Kasumi-1 (cell line): Measurements from ENCODE around the gene JTB.
"Not testable (repeated sequence)": the region's sequence is repeated elsewhere in the genome, so short reads cannot be mapped to it uniquely, and the experiment has no call there.

Experiments
- DNase-seq, 2 experiments: peaks; one replicate each; lab custom pipeline; 2025; lab: John Stamatoyannopoulos, UW

JTB gene

DNA sequence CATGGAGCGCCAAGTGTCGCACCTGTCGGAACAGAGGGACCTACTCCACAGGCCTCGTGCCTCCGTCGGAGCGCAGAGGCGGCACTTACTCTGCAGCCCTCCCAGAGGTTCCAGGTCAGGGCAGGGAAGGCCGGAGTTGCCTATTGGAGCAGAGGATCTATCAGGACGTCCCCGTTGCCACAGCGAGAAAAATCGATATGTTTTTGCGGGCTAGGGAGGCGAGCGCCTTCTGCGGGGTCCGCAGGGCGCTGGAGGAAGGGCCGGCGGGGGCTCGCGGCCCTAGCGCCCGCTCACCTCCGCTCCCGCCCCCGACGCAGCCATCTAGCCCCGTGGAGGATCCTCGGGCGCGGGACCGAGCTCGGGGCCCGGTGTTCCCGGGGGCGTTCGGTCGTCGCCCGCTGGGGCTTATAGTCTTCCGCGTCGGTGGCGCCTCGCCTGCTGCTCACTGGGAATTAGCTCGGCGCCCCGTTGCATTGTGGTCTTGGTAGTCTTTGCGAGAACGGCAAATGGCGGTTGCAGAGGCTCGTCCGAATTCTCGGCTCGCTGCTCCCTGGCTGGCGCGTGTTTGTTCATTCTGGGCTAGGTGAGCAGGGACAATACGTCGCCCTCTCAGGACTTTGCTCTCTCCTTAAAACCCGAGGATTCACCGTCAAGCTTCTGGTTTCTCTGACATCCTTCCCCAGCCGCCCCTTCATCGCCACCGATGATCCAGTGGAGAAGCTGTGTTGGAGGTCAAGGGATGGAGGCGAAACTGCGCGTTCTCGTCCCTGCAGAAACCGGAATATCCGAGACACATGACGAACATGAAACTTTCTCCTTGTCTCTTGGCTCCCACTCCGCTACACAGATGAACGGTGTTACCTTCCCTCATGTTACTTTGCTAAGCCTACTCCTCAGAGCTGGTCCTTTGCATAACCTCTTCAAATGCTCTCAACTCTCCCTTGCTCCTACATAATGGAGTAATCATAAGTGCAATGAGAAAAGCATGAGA lies at the start of gene JTB:
JTB (minus strand) TSS at position 425 of the 991 bp plus-strand sequence; CDS start at position 3, 422 bp downstream.
- DNase-seq: peak; percentile 90 to 91

DNA sequence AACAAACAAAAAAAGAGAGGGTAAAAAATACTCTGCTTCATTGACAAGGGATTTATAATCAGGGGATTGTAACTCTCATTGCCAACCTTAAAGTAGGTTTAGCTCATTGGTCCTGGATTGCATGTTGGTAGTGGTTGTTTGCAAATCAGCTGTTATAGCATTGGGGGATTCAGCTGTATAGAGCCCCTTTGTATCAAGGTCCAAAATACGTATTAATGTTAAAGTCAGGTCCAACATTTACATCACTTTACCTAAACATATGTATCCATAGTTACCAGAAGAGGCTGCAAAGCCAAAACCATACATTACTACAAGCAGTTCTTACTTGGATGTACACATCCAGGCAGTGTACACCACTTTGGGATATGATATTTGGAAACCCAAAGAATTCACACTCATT lies 42.5 kb upstream of the JTB start:
- no peak for DNase-seq

DNA sequence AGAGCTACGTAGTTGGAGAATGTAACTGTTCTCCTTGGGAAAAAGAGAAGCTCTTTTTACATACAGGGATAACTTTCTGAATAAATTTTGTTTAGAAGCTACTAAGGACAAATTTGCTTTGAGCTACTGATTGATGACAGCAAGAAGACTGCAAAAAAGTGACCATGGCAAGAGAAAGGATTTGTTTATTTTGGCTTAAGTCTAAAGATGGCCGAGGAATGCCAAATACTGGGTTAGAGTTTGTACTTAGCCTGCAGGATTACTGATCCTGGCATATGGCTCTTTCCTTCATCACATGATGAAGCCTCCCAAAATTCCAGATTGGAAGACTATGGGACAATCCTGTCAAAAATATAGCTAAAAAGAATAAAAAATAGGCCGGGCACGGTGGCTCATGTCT lies 41.8 kb upstream of the JTB start:
- no peak for DNase-seq

DNA sequence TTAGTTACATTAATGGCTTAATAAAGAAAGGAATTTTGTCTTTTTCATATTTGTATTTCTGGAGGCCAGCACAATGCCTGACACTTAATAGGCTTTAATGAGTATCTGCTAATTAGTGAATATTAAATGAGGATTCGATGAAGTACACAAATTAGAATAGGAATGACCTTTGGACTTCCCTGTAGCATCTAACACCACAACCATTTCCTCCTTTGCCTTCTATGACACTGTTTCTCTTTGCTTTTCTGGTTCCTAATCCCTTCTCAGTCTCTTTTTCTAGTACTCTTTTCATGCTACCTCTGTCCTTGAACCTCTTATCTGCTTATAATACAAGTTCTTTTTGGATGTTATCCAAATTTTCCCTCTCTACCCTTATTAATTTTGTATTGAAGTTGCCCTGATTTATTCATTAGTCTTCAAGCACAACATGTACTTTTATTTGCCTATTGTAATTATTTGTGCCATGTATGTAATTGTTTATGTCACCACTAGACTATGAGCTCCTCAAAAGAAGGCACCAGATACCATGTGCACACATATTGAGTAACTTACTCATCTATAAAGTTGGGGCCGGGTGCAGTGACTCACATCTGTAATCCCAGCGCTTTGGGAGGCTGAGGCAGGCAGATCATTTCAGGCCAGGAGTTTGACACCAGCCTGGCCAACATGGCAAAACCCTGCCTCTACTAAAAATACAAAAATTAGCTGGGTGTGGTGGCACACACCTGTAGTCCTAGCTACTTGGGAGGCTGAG lies 36.9 kb upstream of the JTB start:
- DNase-seq: no peak

DNA sequence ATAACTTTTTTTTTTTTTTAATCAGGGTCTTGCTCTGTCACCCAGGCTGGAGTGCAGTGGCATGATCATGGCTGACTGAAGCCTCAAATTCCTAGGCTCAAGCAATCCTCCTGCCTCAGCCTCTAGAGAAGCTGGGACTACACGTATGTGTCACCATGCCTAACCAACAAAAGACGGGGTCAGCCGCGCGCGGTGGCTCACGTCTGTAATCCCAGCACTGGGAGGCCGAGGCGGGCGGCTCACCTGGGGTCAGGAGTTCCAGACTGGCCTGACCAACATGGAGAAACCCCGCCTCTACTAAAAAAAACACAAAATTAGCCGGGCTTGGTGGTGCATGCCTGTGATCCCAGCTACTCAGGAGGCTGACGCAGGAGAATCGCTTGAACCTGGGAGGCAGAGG lies 35.1 kb upstream of the JTB start:
- not testable (repeated sequence) for DNase-seq

DNA sequence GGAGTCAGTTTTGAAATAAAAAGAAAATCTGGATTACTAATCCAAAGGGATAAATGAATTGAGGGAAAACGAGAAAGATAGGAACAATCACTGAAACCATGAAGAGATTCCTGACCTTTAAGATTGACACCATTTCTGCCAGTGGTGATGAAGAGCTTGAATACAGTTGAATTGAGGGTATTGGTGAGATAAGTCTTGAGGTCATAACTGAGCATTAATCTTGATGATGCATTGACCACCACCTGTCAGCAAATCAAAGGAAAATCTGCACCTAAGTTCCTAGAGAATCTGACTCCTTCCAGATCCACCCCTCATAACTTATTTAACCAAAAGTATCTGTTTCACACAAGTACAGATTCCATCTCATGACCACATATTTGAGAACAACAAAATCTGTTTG lies 34.7 kb upstream of the JTB start:
- DNase-seq: no peak

DNA sequence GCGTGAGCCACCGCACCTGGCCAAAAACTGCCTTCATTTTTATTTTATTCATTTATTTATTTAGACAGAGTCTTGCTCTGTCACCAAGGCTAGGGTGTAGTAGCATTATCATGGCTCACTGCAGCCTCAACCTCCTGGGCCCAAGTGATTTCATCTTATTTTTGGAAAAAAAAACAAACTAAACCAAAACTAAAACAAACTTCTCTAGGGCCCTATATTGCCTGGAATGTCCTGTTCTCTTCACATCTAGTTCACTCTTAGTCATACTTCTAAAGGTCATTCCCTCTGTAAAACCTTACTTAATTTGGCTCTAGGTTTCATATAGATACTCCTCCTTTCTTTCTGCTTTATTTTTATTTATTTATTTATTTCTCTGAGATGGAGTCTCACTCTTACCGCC lies 28.7 kb upstream of the JTB start:
- DNase-seq: no peak

DNA sequence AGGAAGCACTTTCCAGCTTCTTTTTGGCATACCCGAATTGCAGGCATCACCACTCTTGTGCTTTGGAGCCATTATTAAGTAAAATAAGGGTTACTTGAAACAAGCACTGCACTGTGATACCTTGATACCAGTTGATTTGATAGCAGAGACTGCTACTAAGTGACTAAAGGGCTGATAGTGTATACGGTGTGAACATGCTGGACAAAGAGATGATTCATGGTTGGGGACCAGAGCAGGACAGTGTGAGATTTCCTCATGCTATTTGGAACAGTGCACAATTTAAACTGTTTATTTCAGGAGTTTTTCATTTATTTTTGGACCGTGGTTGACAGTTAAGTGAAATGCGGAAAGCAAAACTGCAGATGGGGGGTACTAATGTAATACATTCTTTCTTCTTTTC lies 22.9 kb upstream of the JTB start:
- no peak for DNase-seq

DNA sequence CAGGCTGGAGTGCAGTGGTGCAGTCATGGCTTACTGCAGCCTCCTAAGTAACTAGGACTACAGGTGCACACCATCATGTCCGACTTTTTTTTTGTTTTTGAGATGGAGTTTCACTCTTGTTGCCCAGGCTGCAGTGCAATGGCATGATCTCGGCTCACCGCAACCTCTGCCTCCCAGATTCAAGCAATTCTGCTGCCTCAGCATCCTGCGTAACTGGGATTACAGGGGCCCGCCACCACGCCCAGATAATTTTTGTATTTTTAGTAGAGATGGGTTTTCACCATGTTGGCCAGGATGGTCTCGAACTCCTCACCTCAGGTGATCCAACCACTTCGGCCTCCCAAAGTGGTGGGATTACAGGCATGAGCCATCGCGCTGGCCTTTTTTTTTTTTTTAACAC lies 19.4 kb upstream of the JTB start:
- DNase-seq: not testable (repeated sequence)

DNA sequence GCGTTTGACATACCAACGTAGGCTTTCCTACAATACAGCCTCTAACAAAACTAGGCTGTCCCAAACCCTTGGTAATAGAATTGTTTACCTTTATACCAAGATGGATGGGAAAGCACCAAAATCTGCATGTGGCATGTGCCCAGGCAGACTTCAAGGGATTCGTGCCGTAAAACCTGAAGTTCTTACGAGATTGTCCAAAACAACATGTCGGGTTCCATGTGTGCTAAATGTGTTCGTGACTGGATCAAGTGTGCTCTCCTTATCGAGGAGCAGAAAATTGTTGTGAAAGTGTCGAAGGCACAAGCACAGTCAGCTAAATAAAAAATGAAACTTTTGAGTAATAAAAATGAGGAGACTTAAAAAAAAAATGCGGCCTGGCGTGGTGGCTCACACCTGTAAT lies 18.2 kb upstream of the JTB start:
- no peak for DNase-seq

DNA sequence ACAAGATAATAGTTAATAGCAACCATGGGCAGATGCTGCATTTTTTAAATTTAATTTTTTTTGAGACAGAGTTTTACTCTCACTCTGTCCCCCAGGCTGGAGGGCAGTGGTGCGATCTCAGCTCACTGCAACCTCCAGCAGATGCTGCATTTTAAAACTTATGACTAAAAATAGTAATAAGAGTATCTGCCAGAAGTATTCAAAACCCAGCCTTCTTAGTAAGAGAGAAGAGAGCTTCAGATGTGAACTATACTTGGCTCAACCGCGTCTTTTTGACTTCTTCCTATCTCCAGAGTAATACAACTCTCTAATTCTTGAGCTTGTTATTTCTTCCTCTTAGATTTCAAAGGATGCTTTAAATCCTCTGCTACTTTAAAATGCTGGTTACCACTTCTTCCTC lies 17.7 kb upstream of the JTB start:
- DNase-seq: no peak

DNA sequence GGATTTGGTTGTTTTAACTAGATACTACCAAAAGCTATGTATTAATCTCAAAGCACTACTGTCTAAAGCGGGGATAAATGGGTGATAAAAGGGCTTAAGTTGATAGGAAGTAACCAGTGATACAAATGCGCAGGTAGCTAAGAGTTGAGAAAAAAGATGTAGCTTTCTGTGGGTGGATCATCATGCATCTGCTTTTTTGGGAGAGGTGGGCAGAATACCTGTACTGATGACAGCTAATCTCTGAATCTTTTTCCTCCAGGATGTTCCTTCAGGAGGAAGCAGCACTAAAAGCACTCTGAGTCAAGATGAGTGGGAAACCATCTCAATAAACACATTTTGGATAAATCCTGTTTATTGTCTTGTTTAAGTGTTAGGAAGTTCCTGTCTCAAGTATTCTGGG lies 14.3 kb upstream of the JTB start:
- DNase-seq: no peak

DNA sequence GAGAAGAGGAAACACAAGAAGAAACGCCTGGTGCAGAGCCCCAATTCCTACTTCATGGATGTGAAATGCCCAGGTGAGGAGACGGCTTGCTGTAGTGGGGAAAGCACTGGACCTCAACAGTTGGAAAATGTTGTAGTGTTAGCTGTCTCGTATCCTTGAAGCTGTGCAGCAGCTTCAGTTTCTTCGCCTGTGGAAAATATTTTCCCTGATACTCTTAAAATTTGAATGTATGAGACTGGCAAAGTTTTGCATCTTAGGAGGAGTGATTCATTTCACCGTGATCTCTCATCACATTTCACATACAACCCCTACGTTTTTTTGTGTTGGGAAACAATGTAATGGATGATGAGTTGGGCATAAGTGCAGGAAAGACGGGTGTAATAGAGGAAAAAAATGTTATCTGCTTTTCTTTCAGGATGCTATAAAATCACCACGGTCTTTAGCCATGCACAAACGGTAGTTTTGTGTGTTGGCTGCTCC lies 13.7 kb upstream of the JTB start:
- no peak for DNase-seq

DNA sequence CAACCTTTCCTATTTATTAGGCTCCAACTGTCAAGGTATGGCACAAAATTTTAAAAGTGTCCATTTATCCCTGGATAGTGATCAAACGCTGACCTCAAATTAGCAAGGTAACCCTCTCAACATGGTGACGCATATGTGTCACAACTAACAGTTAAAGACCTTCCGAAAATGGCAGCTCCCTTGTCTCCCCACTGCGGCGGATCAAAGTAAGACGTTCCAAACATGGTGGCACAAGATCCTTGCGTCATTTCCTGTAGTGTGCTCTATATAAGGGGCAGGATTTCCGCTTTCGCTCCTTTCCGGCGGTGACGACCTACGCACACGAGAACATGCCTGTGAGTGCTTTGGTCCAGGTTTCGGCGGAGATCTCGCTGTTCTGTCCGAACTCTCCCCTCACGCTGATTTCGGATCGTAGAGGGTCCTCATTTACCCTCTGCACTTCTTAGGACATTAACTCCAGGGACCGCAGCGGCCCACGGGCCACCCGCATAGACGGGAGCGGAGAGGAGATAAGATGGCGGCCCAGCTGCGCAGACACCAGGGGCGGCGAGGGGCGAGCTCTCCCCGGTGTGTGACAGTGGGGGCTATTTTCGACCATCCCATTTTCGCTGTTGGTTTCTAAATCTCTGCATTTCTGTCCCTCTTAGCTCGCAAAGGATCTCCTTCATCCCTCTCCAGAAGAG lies 13.1 kb upstream of the JTB start, which contains the start of gene RPS27:
RPS27 (plus strand) TSS at position 295 of the 683 bp plus-strand sequence; CDS start at position 330, 35 bp downstream.
- DNase-seq: peak; percentile 98 to 99

DNA sequence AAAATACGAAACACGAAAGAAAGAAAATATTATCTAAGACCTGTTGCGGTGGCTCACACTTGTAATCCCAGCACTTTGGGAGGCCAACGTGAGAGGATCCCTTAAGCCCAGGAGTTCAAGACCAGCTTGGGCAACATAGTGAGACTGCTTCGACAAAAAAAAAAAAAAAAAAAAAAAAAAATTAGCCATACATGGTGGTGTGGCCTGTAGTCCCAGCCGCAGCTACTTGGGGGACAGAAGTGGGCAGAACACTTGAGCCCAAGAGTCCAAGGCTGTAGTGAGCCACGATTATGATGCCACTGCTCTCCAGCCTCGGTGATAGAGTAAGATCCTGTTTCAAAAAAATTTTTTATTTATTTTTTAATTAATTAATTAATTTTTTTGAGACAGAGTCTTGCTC lies 10.1 kb upstream of the JTB start:
- DNase-seq: no peak

DNA sequence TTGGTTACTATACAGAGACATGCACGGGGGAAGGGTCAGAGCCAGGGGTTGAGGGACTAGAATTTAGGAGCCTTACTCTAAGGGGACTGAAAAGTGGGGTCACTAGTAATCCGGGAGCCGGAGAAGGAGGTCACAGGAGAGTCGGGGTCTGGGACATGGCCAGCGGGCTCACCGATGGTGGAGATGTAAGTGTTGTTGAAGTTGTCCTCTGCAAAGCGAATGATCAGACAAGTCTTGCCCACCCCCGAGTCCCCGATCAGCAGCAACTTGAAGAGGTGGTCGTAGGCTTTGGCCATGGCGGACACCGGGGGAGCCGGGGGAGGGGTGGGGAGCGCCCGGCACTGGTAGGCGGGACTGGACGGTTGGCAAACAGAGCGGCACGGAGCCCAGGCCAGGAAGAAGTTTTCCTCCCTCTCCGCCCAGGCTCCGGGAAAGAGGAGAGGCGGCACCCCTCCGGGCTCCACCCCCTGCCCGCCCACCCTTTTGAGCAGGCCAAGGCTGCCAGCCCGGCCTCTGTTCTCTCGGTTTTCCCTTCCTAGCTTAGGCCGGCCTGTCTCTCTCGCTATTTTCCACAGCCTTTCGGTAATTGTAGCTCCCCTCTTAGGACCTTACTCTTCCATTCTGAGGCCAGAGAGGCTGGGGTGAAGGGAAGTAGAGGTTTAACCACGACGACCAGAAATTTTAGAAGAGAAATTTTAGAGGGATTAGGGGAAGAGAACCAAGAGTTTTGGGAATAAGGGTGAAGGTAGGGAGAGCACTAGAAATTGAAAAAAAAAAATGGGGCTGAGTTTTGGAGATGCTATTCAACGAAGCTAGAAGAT lies 8.7 kb upstream of the JTB start, which contains the start of gene RAB13:
RAB13 (minus strand) TSS at position 399 of the 821 bp plus-strand sequence; CDS start at position 296, 103 bp downstream.
- no peak for DNase-seq

DNA sequence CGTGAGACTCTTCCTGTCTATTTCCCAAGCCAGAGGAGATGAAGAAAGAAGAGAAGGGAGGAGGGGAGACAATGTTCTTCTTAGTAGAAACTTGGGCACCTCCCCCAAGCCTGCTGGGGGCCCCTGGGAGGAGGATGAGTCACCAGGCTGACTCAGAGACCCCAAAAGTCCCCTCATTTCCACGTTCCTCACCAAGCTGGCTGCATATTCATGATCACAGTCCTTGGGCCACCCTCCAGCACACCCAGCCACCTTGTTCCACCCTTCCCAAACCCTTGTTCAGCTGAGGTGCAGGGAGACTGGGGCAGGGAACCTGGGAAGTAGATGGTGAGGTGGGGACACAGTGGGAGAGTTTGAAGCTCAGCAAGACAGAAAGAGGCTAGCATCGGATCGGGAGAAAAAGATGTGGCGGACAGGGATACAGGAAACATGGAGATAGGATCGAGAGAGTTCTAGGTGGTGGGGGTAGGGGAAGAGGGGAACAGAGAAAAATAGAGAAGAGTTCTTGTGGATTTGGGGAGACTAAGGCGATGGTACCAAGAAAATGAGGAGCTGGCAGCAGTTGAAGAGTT lies 8.0 kb upstream of the JTB start:
- DNase-seq: peak in 1 of 2 experiments; percentile 19

DNA sequence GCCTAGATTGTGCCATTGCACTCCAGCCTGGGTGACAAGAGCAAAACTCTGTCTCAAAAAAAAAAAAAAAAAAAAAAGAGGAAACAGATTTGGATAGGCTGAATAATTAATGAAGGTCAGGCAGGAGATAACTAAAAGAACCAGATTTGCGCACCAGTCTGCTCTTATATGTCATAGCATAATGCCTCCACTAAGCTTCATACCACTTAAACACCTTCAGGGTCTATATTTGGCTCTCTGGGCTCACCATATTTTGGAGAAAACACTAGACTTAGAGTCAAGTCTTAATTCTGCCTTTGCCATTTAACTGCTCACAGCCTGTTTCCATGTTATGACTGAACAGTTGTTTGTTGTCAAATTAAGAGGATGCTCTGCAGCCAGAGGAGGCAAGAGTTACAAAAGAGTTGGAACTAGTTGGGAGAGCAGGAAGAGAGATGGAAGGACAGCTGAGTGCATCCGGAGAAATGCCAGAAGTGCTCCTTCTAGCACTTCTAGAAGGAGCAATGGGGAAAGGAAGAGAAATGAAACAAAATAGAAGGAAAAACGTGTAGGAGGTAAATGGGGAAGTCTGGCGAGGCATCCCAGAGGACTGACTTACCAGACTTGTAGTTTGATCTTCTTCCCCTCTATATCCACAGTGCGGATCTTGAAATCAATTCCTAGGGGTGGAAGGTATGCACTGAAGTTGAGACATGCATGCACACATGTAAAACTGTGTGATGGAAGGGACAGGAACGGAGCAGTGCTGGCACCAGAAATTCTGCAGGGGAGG lies 6.8 kb upstream of the JTB start:
- DNase-seq: no peak

DNA sequence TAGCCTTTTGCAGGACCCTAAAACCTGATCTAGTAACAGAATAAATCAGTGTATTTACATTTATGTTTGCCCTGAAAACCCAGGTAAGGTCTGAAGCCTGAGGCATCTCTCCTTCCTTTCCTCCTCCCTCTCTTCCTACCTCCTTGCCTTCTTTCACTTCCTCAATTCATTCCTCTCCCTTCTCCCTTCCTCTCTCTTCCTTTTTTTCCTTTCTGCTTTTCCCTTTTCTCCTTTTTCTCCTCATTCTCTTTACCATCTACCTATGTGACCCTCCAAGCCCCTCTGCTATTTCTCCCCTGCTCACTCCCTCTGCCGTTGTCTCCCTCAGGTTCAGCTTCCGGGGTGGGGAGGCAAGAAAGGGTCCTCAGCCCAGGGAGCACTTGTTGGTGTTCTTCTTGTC lies 4.3 kb upstream of the JTB start:
- DNase-seq: not testable (repeated sequence)

DNA sequence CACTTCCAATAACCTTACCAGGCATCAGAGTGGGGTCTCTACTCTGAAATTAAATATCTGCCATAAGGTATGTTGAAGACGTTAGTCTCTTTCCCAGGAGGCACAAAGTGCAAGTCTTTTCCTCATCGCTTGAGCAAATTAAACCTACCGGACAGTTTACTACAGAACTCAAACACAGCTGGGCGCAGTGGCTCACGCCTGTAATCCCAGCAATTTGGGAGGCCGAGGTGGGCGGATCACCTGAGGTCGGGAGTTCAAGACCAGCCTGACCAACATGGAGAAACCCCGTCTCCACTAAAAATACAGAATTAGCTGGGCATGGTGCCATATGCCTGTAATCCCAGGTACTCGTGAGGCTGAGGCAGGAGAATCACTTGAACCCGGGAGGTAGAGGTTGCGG lies 1.6 kb upstream of the JTB start:
- DNase-seq: not testable (repeated sequence)
